ENCODE results near the gene DSG4. TPM values are rescaled to one million over a fixed set of nuclear protein-coding genes. Genes with fewer than 3 reads are reported as not detected.

The DSG4 gene
- total RNA-seq, 2 experiments from 2014 or later, result not detected

DNA sequence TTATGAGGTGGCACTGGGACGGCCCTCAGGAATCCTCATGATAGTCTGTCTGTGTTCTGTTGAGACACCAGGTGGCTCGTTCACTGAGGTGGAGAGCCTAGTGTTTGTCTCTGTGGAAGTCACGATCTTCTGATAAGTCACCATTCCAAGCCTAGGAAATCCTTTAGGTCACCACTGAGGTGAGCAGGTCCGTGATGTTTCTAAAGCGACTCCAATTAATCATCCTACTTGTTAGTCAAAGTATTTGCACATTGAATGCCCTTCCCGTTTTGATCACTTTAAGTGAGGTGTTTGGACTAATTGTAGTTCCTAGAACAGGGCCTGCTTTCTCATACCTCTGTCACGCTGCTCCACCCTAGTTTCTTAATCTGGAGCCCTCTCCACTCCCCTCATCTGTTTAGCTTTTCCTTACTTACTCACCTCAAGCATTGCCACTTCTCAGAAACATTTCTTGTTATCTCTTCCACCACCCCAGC, 42.9 kb downstream of the DSG4 start:
- Histone ChIP-seq H3K4me3 (ENCODE audit: low read depth, low read length, poor library complexity, severe bottlenecking) (no peak overlapping the region), H3K27ac (ENCODE audit: low read depth, low read length, poor library complexity, severe bottlenecking) (no peak overlapping the region), H3K9me2 (ENCODE audit: insufficient read depth, low read length) (no peaks in the 10 kb centered on the region), H3K36me3 (ENCODE audit: insufficient read depth, low read length) (no peaks in the 10 kb centered on the region), H3K4me2 (ENCODE audit: low read length) (no peak overlapping the region), H3K9me3 (ENCODE audit: low read length) (no peaks in the 10 kb centered on the region), H3K79me2 (ENCODE audit: insufficient read depth, low read depth, low read length) (no peaks in the 10 kb centered on the region), H3K4me1 (ENCODE audit: insufficient read depth, low read length, poor library complexity, severe bottlenecking) (no peaks in the 10 kb centered on the region), H4K20me1 (ENCODE audit: insufficient read depth, low read length) (no peaks in the 10 kb centered on the region), H2AFZ (ENCODE audit: low read length) (no peak overlapping the region)
- no peak for TF ChIP-seq EZH2phosphoT487 (IDR thresholded peaks at IDR 0.05; ENCODE audit: borderline replicate concordance, low read depth, low read length)
- TF ChIP-seq, protein P1, sequence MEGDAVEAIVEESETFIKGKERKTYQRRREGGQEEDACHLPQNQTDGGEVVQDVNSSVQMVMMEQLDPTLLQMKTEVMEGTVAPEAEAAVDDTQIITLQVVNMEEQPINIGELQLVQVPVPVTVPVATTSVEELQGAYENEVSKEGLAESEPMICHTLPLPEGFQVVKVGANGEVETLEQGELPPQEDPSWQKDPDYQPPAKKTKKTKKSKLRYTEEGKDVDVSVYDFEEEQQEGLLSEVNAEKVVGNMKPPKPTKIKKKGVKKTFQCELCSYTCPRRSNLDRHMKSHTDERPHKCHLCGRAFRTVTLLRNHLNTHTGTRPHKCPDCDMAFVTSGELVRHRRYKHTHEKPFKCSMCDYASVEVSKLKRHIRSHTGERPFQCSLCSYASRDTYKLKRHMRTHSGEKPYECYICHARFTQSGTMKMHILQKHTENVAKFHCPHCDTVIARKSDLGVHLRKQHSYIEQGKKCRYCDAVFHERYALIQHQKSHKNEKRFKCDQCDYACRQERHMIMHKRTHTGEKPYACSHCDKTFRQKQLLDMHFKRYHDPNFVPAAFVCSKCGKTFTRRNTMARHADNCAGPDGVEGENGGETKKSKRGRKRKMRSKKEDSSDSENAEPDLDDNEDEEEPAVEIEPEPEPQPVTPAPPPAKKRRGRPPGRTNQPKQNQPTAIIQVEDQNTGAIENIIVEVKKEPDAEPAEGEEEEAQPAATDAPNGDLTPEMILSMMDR (conservative IDR thresholded peaks at IDR 0.05; ENCODE audit: low read length), result no peak
- no TSS peak for BruUV-seq (replicated peaks)
- no peak for DNase-seq (ENCODE audit: low spot score)
- ChIA-PET CTCF (ENCODE audit: unreplicated experiment) (no interaction called here), POLR2A (no interaction called here)
- intact Hi-C loops (cut with micrococcal nuclease; ENCODE audit: unreplicated experiment), result no loop called here

GRCh38 chr18:31420032-31420431, 43.5 kb downstream of the DSG4 start:
- Histone ChIP-seq H3K27ac (ENCODE audit: low read depth, low read length, poor library complexity, severe bottlenecking) (no peak overlapping the region), H2AFZ (ENCODE audit: low read length) (no peak overlapping the region)

GRCh38 chr18:31420524-31420923, 43.9 kb downstream of the DSG4 start:
- H2AFZ ChIP-seq (ENCODE audit: low read length), result no peak overlapping the region
- no peak overlapping the region for H3K4me3 ChIP-seq (ENCODE audit: low read depth, low read length, poor library complexity, severe bottlenecking)
- no peaks in the 10 kb centered on the region for H3K4me1 ChIP-seq (ENCODE audit: insufficient read depth, low read length, poor library complexity, severe bottlenecking)
- no peak overlapping the region for H3K4me2 ChIP-seq (ENCODE audit: low read length)
- no peaks in the 10 kb centered on the region for H3K79me2 ChIP-seq (ENCODE audit: insufficient read depth, low read depth, low read length)
- H3K36me3 ChIP-seq (ENCODE audit: insufficient read depth, low read length), result no peaks in the 10 kb centered on the region
- no TSS peak for BruUV-seq (replicated peaks)
- no peak for TF ChIP-seq EZH2phosphoT487 (IDR thresholded peaks at IDR 0.05; ENCODE audit: borderline replicate concordance, low read depth, low read length)
- TF ChIP-seq, protein P1 (conservative IDR thresholded peaks at IDR 0.05; ENCODE audit: low read length), result no peak
- H3K27ac ChIP-seq (ENCODE audit: low read depth, low read length, poor library complexity, severe bottlenecking), result no peak overlapping the region
- no peaks in the 10 kb centered on the region for H3K9me3 ChIP-seq (ENCODE audit: low read length)
- intact Hi-C loops (cut with micrococcal nuclease; ENCODE audit: unreplicated experiment), result loop anchor here (10.0 kb wide), 1 partner anchor 304 kb away; no protein-coding TSS in a partner anchor
- POLR2A ChIA-PET, result no interaction called here
- H3K9me2 ChIP-seq (ENCODE audit: insufficient read depth, low read length), result no peaks in the 10 kb centered on the region
- CTCF ChIA-PET (ENCODE audit: unreplicated experiment), result no interaction called here
- no peaks in the 10 kb centered on the region for H4K20me1 ChIP-seq (ENCODE audit: insufficient read depth, low read length)
- DNase-seq (ENCODE audit: low spot score), result no peak

More at GRCh38 chr18:31420032-31420431, 43.5 kb downstream of the DSG4 start:
- Histone ChIP-seq H3K9me3 (ENCODE audit: low read length) (no peaks in the 10 kb centered on the region), H4K20me1 (ENCODE audit: insufficient read depth, low read length) (no peaks in the 10 kb centered on the region), H3K4me3 (ENCODE audit: low read depth, low read length, poor library complexity, severe bottlenecking) (no peak overlapping the region), H3K4me2 (ENCODE audit: low read length) (no peak overlapping the region), H3K36me3 (ENCODE audit: insufficient read depth, low read length) (no peaks in the 10 kb centered on the region), H3K4me1 (ENCODE audit: insufficient read depth, low read length, poor library complexity, severe bottlenecking) (no peaks in the 10 kb centered on the region), H3K79me2 (ENCODE audit: insufficient read depth, low read depth, low read length) (no peaks in the 10 kb centered on the region), H3K9me2 (ENCODE audit: insufficient read depth, low read length) (no peaks in the 10 kb centered on the region)
- intact Hi-C loops (cut with micrococcal nuclease; ENCODE audit: unreplicated experiment), result loop anchor here (10.0 kb wide), 1 partner anchor 305 kb away; no protein-coding TSS in a partner anchor
- TF ChIP-seq EZH2phosphoT487 (IDR thresholded peaks at IDR 0.05; ENCODE audit: borderline replicate concordance, low read depth, low read length), result no peak
- TF ChIP-seq, protein P1 (conservative IDR thresholded peaks at IDR 0.05; ENCODE audit: low read length), result no peak
- no TSS peak for BruUV-seq (replicated peaks)
- DNase-seq (ENCODE audit: low spot score), result no peak
- CTCF ChIA-PET (ENCODE audit: unreplicated experiment), result no interaction called here
- POLR2A ChIA-PET, result no interaction called here

All from OCI-LY7 (cell line).